Panc1 (cell line): Measurements from ENCODE around the gene STOM. TPM values are rescaled to one million over a fixed set of nuclear protein-coding genes. Genes with fewer than 3 reads are reported as not detected.

Source experiments
- ATAC-seq: fragments of 200-7000 bp; cut with Tn5 transposase; 2 replicates; pipeline ENCODE4 v1.9.1; 2020; ENCODE audit warnings: mild to moderate bottlenecking, moderate library complexity
- BruUV-seq: library from RNA; stranded (reverse); fragments of 400-500 nt; replicated peaks from 2 replicates; lab custom pipeline; 2021; lab: Mats Ljungman, UMichigan
- CTCF ChIA-PET: fragments of 300-600 bp; sonication (Branson Sonifier 250); formaldehyde crosslinking; loops from one replicate; lab custom pipeline; 2022; ENCODE audit warnings: antibody characterized with exemption; lab: Charles Lee
- POLR2A ChIA-PET: fragments of 300-600 bp; sonication (Branson Sonifier 250); formaldehyde crosslinking; loops from one replicate; lab custom pipeline; 2022; ENCODE audit warnings: antibody characterized with exemption; lab: Charles Lee
- DNase-seq: peaks from one replicate; pipeline ENCODE4 v3.0.0-alpha.2; 2010; ENCODE audit warnings: low read depth, low spot score
- H3K27ac ChIP-seq: 2 replicates; pipeline ENCODE4 v1.5.1; 2011; ENCODE audit warnings: mild to moderate bottlenecking, low read length, inconsistent platforms
- H3K27me3 ChIP-seq: fragments of 200-500 bp; sonication (Bioruptor generic); 2 replicates; pipeline ENCODE4 v1.6.0; 2014; ENCODE audit warnings: low read length, inconsistent platforms; ENCODE audit not compliant: control insufficient read depth, insufficient read depth
- H3K36me3 ChIP-seq: fragments of 200-500 bp; sonication (Bioruptor generic); 2 replicates; pipeline ENCODE4 v1.5.1; 2014; ENCODE audit warnings: inconsistent platforms, mild to moderate bottlenecking, low read length, moderate library complexity; ENCODE audit not compliant: control insufficient read depth, insufficient read depth
- H3K4me1 ChIP-seq: 2 replicates; pipeline ENCODE4 v1.5.1; 2011; ENCODE audit warnings: inconsistent platforms, mild to moderate bottlenecking, low read length, moderate library complexity; ENCODE audit not compliant: control insufficient read depth, insufficient read depth
- H3K4me3 ChIP-seq, 2 experiments: 2 replicates each; pipeline ENCODE4 v1.5.1; 2011 to 2012; ENCODE audit warnings: low read depth in 2 of 2, low read length in 2 of 2, mild to moderate bottlenecking in 2 of 2, inconsistent platforms in 1 of 2, moderate library complexity in 1 of 2
- H3K9me3 ChIP-seq: fragments of 200-500 bp; sonication (Bioruptor generic); 2 replicates; pipeline ENCODE4 v1.5.1; 2014; ENCODE audit warnings: low read depth, mild to moderate bottlenecking, inconsistent platforms, low read length, moderate library complexity; ENCODE audit not compliant: control insufficient read depth, insufficient read depth
- POLR2AphosphoS5 ChIP-seq: IDR thresholded peaks from 2 replicates; pipeline ENCODE4 v1.6.1; 2012; ENCODE audit warnings: mild to moderate bottlenecking, low read depth, low read length, moderate library complexity
- SIN3A ChIP-seq: IDR thresholded peaks from 2 replicates; pipeline ENCODE4 v1.6.1; 2012; ENCODE audit warnings: low read depth, mild to moderate bottlenecking, low read length, moderate library complexity, borderline replicate concordance; ENCODE audit not compliant: insufficient read depth
- TCF7L2 ChIP-seq: IDR thresholded peaks from 2 replicates; pipeline ENCODE4 v1.6.1; 2011; ENCODE audit warnings: mild to moderate bottlenecking, low read depth, low read length, inconsistent platforms
- in situ Hi-C: cut with HindIII; loops from 2 replicates; pipeline ENCODE4 v1.10.0; 2016; ENCODE audit warnings: low sequenced_read_pairs, low pct_unique_long_range_greater_than_20kb
- intact Hi-C: fragments of 100-400 bp; cut with micrococcal nuclease; formaldehyde crosslinking; loops from one replicate; pipeline ENCODE4 v1.10.0; 2022; ENCODE audit not compliant: unreplicated experiment
- total RNA-seq: library from RNA; stranded (reverse); gene quantifications from one replicate; pipeline ENCODE4 v1.2.1, GENCODE V29; 2021; ENCODE audit not compliant: unreplicated experiment
- TF ChIP-seq, protein P1 (sequence below), 2 experiments: IDR thresholded peaks; 2 replicates each; pipeline ENCODE4 v1.6.1; 2011 to 2012; ENCODE audit warnings: low read depth in 2 of 2, control low read depth in 1 of 2, low read length in 1 of 2, mild to moderate bottlenecking in 1 of 2, moderate library complexity in 1 of 2; ENCODE audit not compliant: insufficient read depth in 1 of 2
- TF ChIP-seq, protein P2 (sequence below): fragments of 450-650 bp; IDR thresholded peaks from 2 replicates; pipeline ENCODE4 v1.5.1; 2017; ENCODE audit warnings: mild to moderate bottlenecking

STOM gene
- total RNA-seq, 1 experiment from 2014 or later = 81.2 TPM

DNA sequence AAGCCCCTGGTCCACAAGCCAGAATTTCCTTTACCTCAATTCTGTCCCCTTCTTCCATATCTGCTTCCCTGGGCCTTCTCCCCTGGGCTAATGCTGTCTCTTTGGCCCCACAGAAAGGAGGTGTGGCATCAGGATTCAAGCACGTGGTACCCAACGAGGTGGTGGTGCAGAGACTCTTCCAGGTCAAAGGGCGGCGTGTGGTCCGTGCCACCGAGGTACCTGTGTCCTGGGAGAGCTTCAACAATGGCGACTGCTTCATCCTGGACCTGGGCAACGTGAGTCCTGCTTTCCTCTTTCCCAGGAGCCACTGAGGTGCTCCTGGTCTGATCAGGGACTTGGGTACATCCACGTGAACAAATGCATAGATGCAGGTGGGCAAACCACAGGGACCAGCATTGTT is 59.5 kb downstream of the STOM start:
- no peak for DNase-seq
- in situ Hi-C loops (no loop called here), intact Hi-C loops (no loop called here)
- H3K36me3 ChIP-seq = peaks cover 14% of the 10 kb centered on the region
- BruUV-seq = no TSS peak
- no peaks in the 10 kb centered on the region for H3K27me3 ChIP-seq
- ChIA-PET POLR2A (no interaction called here), CTCF (no interaction called here)
- ATAC-seq = no peak
- no peak overlapping the region for H3K27ac ChIP-seq
- no peak for TF ChIP-seq SIN3A
- TF ChIP-seq, protein P1, sequence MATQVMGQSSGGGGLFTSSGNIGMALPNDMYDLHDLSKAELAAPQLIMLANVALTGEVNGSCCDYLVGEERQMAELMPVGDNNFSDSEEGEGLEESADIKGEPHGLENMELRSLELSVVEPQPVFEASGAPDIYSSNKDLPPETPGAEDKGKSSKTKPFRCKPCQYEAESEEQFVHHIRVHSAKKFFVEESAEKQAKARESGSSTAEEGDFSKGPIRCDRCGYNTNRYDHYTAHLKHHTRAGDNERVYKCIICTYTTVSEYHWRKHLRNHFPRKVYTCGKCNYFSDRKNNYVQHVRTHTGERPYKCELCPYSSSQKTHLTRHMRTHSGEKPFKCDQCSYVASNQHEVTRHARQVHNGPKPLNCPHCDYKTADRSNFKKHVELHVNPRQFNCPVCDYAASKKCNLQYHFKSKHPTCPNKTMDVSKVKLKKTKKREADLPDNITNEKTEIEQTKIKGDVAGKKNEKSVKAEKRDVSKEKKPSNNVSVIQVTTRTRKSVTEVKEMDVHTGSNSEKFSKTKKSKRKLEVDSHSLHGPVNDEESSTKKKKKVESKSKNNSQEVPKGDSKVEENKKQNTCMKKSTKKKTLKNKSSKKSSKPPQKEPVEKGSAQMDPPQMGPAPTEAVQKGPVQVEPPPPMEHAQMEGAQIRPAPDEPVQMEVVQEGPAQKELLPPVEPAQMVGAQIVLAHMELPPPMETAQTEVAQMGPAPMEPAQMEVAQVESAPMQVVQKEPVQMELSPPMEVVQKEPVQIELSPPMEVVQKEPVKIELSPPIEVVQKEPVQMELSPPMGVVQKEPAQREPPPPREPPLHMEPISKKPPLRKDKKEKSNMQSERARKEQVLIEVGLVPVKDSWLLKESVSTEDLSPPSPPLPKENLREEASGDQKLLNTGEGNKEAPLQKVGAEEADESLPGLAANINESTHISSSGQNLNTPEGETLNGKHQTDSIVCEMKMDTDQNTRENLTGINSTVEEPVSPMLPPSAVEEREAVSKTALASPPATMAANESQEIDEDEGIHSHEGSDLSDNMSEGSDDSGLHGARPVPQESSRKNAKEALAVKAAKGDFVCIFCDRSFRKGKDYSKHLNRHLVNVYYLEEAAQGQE (IDR thresholded peaks at IDR 0.05; ENCODE audit: insufficient read depth in 1 of 2, low read depth in 2 of 2, low read length in 1 of 2) = no peak
- no peak for TF ChIP-seq POLR2AphosphoS5
- TF ChIP-seq TCF7L2 = no peak
- TF ChIP-seq, protein P2, sequence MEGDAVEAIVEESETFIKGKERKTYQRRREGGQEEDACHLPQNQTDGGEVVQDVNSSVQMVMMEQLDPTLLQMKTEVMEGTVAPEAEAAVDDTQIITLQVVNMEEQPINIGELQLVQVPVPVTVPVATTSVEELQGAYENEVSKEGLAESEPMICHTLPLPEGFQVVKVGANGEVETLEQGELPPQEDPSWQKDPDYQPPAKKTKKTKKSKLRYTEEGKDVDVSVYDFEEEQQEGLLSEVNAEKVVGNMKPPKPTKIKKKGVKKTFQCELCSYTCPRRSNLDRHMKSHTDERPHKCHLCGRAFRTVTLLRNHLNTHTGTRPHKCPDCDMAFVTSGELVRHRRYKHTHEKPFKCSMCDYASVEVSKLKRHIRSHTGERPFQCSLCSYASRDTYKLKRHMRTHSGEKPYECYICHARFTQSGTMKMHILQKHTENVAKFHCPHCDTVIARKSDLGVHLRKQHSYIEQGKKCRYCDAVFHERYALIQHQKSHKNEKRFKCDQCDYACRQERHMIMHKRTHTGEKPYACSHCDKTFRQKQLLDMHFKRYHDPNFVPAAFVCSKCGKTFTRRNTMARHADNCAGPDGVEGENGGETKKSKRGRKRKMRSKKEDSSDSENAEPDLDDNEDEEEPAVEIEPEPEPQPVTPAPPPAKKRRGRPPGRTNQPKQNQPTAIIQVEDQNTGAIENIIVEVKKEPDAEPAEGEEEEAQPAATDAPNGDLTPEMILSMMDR = no peak
- no peak overlapping the region for H3K4me3 ChIP-seq
- H3K4me1 ChIP-seq = no peaks in the 10 kb centered on the region
- H3K9me3 ChIP-seq = no peaks in the 10 kb centered on the region

DNA sequence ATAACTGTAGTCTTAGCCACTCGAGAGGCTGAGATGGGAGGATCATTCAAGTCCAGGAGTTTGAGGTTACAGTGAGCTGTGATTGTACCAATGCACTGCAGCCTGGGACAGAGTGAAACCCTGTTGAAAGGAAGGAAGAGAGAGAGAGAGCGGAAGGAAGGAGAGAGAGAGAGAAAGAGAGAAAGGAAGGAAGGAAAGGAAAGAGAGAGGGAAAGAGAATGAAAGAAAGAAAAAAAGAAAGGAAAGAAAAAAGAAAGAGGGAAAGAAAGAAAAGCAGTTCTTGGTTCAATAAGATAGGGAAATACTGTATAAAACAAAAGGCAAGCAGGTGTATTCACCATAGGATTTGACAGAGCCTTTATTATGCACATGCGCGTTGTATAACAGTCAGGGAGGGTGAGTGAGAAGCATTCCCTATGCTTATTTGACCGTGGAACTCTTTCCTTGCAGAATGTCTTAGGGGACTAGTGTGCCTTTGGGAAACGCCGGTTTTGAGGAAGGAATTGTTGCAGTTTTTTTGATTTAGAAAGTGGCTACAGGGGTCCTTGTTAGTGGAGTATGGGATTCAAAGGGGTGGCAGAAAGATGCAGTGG is 60.1 kb downstream of the STOM start:
- Histone ChIP-seq H3K27me3 (no peaks in the 10 kb centered on the region), H3K4me1 (no peaks in the 10 kb centered on the region), H3K27ac (no peak overlapping the region), H3K36me3 (peaks cover 14% of the 10 kb centered on the region), H3K4me3 (no peak overlapping the region), H3K9me3 (no peaks in the 10 kb centered on the region)
- TSS peak; percentile 12 for BruUV-seq
- intact Hi-C loops (no loop called here), in situ Hi-C loops (no loop called here)
- CTCF ChIA-PET = no interaction called here
- POLR2A ChIA-PET = no interaction called here
- DNase-seq (no peak), ATAC-seq (no peak)
- TF ChIP-seq, protein P1 (IDR thresholded peaks at IDR 0.05; ENCODE audit: insufficient read depth in 1 of 2, low read depth in 2 of 2, low read length in 1 of 2) = no peak
- TF ChIP-seq SIN3A = no peak
- no peak for TF ChIP-seq TCF7L2
- no peak for TF ChIP-seq POLR2AphosphoS5
- TF ChIP-seq, protein P2 = no peak
